HFFc6 (cell line): Measurements from ENCODE around the gene OR9Q1. TPM values are rescaled to one million over a fixed set of nuclear protein-coding genes. Genes with fewer than 3 reads are reported as not detected.

Source experiments
- DNase-seq: peaks from one replicate; pipeline ENCODE4 v3.0.0-alpha.2; 2018
- H3K27ac Mint-ChIP-seq: 2 replicates; pipeline ENCODE4 v1.8.0; 2020; ENCODE audit warnings: mild to moderate bottlenecking, mixed read lengths
- H3K27me3 Mint-ChIP-seq: 2 replicates; pipeline ENCODE4 v1.8.0; 2021; ENCODE audit warnings: mild to moderate bottlenecking, moderate library complexity, mixed read lengths; ENCODE audit not compliant: insufficient read depth
- H3K36me3 Mint-ChIP-seq: 2 replicates; pipeline ENCODE4 v1.8.0; 2021; ENCODE audit warnings: low read depth, mixed read lengths
- H3K4me1 Mint-ChIP-seq: 2 replicates; pipeline ENCODE4 v1.8.0; 2020; ENCODE audit warnings: low read depth, mixed read lengths
- H3K4me3 Mint-ChIP-seq: 2 replicates; pipeline ENCODE4 v1.8.0; 2020; ENCODE audit warnings: mild to moderate bottlenecking, moderate library complexity, mixed read lengths
- H3K9me3 Mint-ChIP-seq: 2 replicates; pipeline ENCODE4 v1.8.0; 2020; ENCODE audit warnings: mild to moderate bottlenecking, mixed read lengths
- total RNA-seq, 6 experiments: library from RNA; stranded (reverse); fragmentation: NEBNext Ultra II Directional; extraction: Animal tissue kit (Norgen Biotek cat#: 25700); gene quantifications; 2 replicates in 1 of 6; 3 replicates in 5 of 6; pipeline ENCODE4 v1.2.3, GENCODE V29; 2021
- TF ChIP-seq, protein P1 (sequence below): fragments of 200-600 bp; sonication (generic); IDR thresholded peaks from 2 replicates; pipeline ENCODE4 v1.5.0; 2021; ENCODE audit warnings: antibody characterized with exemption, mild to moderate bottlenecking

OR9Q1 gene
- total RNA-seq, 6 experiments from 2014 or later: not detected

DNA sequence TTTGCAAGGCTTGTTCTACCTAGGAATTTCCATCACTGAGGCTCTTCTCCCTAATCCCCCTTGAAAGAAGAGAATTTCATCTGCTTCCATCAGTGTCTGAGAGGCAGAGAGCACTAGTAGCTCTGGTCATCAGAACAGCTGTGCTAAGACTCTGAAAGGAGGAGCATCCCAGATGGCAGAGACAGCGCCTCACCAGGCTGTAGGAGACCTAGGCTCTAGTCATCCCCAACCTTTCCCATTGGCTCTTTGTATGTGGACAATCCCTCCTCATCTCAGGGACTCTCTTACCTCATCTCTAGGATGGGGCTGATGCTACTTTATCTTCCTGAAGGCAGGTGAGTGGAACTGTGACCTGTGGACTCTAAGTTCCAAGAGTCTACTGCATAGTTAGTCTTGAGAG is 110.5 kb downstream of the OR9Q1 start:
- no peaks in the 10 kb centered on the region for H3K9me3 Mint-ChIP-seq
- TF ChIP-seq, protein P1, sequence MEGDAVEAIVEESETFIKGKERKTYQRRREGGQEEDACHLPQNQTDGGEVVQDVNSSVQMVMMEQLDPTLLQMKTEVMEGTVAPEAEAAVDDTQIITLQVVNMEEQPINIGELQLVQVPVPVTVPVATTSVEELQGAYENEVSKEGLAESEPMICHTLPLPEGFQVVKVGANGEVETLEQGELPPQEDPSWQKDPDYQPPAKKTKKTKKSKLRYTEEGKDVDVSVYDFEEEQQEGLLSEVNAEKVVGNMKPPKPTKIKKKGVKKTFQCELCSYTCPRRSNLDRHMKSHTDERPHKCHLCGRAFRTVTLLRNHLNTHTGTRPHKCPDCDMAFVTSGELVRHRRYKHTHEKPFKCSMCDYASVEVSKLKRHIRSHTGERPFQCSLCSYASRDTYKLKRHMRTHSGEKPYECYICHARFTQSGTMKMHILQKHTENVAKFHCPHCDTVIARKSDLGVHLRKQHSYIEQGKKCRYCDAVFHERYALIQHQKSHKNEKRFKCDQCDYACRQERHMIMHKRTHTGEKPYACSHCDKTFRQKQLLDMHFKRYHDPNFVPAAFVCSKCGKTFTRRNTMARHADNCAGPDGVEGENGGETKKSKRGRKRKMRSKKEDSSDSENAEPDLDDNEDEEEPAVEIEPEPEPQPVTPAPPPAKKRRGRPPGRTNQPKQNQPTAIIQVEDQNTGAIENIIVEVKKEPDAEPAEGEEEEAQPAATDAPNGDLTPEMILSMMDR: no peak
- no peak for DNase-seq
- no peaks in the 10 kb centered on the region for H3K4me1 Mint-ChIP-seq
- peaks cover 2% of the 10 kb centered on the region; the same call in 1 of the 2 replicates for H3K27me3 Mint-ChIP-seq
- H3K27ac Mint-ChIP-seq: no peak overlapping the region
- no peak overlapping the region for H3K4me3 Mint-ChIP-seq
- H3K36me3 Mint-ChIP-seq: no peaks in the 10 kb centered on the region

DNA sequence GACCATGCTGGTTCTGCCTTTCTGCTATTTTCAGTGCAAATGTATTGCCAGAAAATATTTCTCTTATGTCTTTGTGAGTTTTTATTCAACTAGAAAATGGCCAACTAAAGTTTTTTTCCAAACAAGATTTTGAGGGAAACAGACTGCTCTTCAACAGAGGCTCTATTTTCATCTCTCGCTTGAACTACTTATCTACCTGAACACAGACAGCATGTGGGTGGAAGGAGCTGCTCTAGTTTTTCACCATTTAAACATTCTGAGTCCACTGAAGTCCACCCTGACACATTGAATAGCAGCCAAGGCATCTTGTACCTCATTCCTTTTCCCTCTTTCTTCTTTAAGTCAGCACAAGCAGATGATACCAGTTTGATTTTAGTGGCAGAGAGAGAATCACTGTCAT is 111.5 kb downstream of the OR9Q1 start:
- peaks cover 2% of the 10 kb centered on the region; the same call in 1 of the 2 replicates for H3K27me3 Mint-ChIP-seq
- no peak overlapping the region for H3K27ac Mint-ChIP-seq
- H3K9me3 Mint-ChIP-seq: no peaks in the 10 kb centered on the region
- H3K4me1 Mint-ChIP-seq: no peaks in the 10 kb centered on the region
- no peak overlapping the region for H3K4me3 Mint-ChIP-seq
- no peak for DNase-seq
- TF ChIP-seq, protein P1: no peak
- H3K36me3 Mint-ChIP-seq: no peaks in the 10 kb centered on the region

DNA sequence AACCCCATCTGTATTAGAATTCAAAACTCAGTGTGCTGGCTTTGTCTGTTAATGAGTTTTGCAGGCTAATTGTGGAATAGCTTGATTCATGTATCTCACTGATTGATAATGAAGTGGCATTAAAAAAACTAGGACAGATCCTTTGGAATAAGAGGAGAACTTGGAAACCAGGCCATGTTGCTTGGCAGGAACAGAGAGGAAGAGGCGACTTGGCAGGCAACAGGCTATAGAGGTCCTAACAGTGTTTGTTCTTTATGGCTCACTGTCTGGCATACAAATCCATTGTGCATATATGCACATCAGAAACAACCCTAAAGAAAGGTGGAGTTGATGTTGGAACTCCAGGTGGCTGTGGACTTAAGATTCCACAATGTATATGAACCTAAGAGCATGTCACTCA is 119.1 kb downstream of the OR9Q1 start:
- no peak overlapping the region for H3K4me3 Mint-ChIP-seq
- no peaks in the 10 kb centered on the region for H3K36me3 Mint-ChIP-seq
- no peak overlapping the region for H3K27ac Mint-ChIP-seq
- peaks cover 4% of the 10 kb centered on the region for H3K27me3 Mint-ChIP-seq
- H3K9me3 Mint-ChIP-seq: no peaks in the 10 kb centered on the region
- DNase-seq: no peak
- TF ChIP-seq, protein P1: no peak
- no peaks in the 10 kb centered on the region for H3K4me1 Mint-ChIP-seq

DNA sequence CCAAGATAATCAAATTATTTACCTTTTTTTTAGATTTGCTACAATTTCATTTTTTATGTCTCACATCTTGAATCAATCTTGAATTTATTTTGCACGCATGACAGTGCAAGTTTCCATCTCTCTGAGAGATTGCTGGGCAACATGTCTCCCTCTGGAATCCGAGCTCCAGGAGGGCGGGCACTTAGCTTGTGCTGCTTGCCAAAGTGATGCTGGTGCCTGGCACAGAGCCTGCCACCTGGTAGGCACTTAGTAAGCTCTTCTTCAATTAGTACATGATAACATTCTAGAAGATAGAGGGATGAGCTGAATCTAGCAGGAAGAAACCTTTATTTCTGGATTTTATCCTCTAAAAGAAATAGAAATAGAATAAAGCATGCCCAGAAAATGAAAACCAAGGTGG is 129.1 kb downstream of the OR9Q1 start:
- Mint-ChIP-seq H3K36me3 (no peaks in the 10 kb centered on the region), H3K27ac (no peak overlapping the region), H3K27me3 (peaks cover 11% of the 10 kb centered on the region; the same call in 1 of the 2 replicates), H3K4me3 (no peak overlapping the region), H3K4me1 (no peaks in the 10 kb centered on the region), H3K9me3 (no peaks in the 10 kb centered on the region)
- no peak for DNase-seq
- TF ChIP-seq, protein P1: no peak

DNA sequence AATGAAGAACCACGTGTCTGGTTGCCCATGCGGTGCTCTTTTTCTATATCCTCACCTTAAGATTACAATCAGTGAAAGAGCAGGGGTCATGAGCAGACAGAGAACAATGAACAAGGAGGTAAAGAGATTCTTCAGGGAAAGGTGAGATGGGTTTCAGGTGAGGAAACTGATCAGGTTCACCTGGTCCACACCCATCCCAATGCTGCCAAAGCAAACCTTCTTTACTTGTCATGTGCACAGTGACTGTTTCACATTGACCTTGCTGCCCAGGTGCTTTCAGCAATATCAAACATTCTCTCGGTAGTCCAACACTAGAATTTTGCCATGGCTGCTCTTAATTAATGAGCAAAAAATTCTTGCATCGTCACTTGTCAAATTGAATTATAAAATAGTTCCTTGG is 140.7 kb downstream of the OR9Q1 start:
- Mint-ChIP-seq H3K27ac (no peak overlapping the region), H3K4me3 (no peak overlapping the region), H3K4me1 (no peaks in the 10 kb centered on the region), H3K9me3 (no peaks in the 10 kb centered on the region), H3K27me3 (peaks cover 3% of the 10 kb centered on the region; the same call in 1 of the 2 replicates), H3K36me3 (no peaks in the 10 kb centered on the region)
- TF ChIP-seq, protein P1: no peak
- no peak for DNase-seq

DNA sequence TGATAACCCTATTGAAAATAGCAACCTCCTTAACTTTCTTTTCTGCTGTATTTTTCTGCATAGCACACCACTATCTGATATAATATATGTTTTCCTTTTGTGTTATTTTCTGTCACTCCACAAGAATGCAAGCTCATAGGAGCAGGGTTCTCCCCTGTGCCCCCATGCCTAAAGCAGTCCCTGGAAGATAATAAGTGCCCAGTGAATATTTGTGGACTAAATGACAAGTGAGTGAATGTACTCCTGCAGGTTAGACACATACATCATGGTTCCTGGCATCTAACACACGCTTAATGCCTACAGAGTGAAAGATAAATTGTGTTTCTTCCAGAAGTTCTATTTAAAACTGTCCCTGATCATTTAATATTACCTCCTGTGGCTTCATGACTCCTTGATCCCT is 141.3 kb downstream of the OR9Q1 start:
- Mint-ChIP-seq H3K4me3 (no peak overlapping the region), H3K27me3 (peaks cover 3% of the 10 kb centered on the region; the same call in 1 of the 2 replicates), H3K27ac (no peak overlapping the region), H3K4me1 (no peaks in the 10 kb centered on the region), H3K36me3 (no peaks in the 10 kb centered on the region), H3K9me3 (no peaks in the 10 kb centered on the region)
- no peak for DNase-seq
- TF ChIP-seq, protein P1: no peak
